ENCODE data around the gene NOTCH1. TPM values are rescaled to one million over a fixed set of nuclear protein-coding genes. Genes with fewer than 3 reads are reported as not detected.
A peak's percentile ranks its signal among the peaks of the same experiment; 100 is the strongest.

NOTCH1 gene
- total and polyA plus RNA-seq, 8 donors, result 1.4 to 338 (median 19.1) TPM

GRCh38 chr9:136558373-136558772, 12.5 kb upstream of the NOTCH1 start:
- Histone ChIP-seq H3K27me3 (no peaks in the 10 kb centered on the region), H3K9me3 (peaks cover 0 to 6% (median 0%) of the 10 kb centered on the region in 4 donors), H3K27ac (peak overlapping the region in 2 of 5 donors; percentile 32 to 33), H3K4me3 (no peak overlapping the region), H3K36me3 (no peaks in the 10 kb centered on the region), H3K4me1 (peaks cover 0 to 36% (median 18%) of the 10 kb centered on the region in 4 donors)
- intact Hi-C loops (cut with DNase I; ENCODE audit: low total_unique reads), result no loop called here
- no peak for DNase-seq
- 58 to 66% (median 61%) methylated on average over 5 of the region's 5 CpGs for WGBS, 5 donors
- TF ChIP-seq CTCF (IDR thresholded peaks at IDR 0.05) (no peak), POLR2A (IDR thresholded peaks at IDR 0.05) (no peak), POLR2AphosphoS5 (IDR thresholded peaks at IDR 0.05) (no peak), EP300 (IDR thresholded peaks at IDR 0.05) (no peak)

GRCh38 chr9:136557036-136557435, 11.2 kb upstream of the NOTCH1 start:
- Histone ChIP-seq H3K4me3 (no peak overlapping the region), H3K27me3 (no peaks in the 10 kb centered on the region), H3K4me1 (peaks cover 5 to 43% (median 20%) of the 10 kb centered on the region in 4 donors), H3K27ac (no peak overlapping the region), H3K9me3 (peaks cover 0 to 6% (median 0%) of the 10 kb centered on the region in 4 donors), H3K36me3 (no peaks in the 10 kb centered on the region)
- DNase-seq, result no peak
- WGBS, 5 donors, result 67 to 88% (median 83%) methylated on average over 7 to 10 of the region's 10 CpGs
- TF ChIP-seq CTCF (IDR thresholded peaks at IDR 0.05) (no peak), EP300 (IDR thresholded peaks at IDR 0.05) (no peak), POLR2A (IDR thresholded peaks at IDR 0.05) (no peak)
- intact Hi-C loops (cut with DNase I; ENCODE audit: low total_unique reads), result no loop called here

DNA sequence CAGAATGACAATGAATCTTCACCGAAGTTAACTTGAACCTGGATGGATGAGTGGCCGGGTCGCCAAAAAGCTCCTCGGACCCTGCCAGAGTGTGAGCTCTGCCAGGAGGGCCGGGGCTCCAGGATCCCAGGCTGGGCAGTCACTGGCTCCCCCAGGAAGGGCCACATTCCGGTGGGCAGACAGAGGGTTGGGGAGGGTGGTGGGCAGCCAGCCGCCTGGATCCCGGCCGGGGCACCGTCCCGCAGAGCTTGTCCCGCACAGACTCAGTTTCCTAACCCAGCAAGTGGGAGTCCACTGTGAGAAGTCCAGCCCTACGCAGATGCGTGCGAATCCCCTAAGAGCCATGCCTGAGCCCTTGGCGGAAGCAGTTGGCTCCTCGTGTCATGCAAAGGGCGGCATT, 10.3 kb upstream of the NOTCH1 start:
- H3K9me3 ChIP-seq, result peaks cover 0 to 6% (median 0%) of the 10 kb centered on the region in 4 donors

DNA sequence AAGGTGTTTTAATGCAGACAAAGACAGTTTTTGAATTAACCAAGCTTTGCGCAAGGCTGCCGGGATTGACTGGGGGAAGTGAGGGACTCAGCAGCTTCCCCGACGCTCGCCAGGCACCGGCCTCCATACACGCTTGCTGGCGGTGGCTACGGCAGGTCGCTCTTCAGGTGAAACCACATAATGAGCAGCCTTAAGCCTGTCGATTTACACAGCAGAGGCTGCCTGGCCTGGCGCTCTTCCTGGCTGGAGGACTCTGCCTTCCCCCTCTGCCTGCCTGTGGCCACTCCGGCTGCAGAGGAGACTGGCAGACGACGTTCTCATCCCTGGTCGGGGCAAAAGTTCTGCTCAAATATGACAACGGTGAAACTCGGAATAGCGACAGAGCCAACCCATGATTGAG, 9.0 kb upstream of the NOTCH1 start:
- H3K27ac ChIP-seq, result peak overlapping the region in 3 of 5 donors; percentile 29 to 98 (median 35)
- TF ChIP-seq CTCF (IDR thresholded peaks at IDR 0.05) (no peak), POLR2AphosphoS5 (IDR thresholded peaks at IDR 0.05) (no peak), POLR2A (IDR thresholded peaks at IDR 0.05) (no peak), EP300 (IDR thresholded peaks at IDR 0.05) (no peak)
- 62 to 86% (median 80%) methylated on average over 19 of the region's 19 CpGs for WGBS, 5 donors
- no peak for DNase-seq
- H3K4me1 ChIP-seq, result peaks cover 27 to 65% (median 41%) of the 10 kb centered on the region in 4 donors
- no peaks in the 10 kb centered on the region for H3K27me3 ChIP-seq
- no peak overlapping the region for H3K4me3 ChIP-seq
- intact Hi-C loops (cut with DNase I; ENCODE audit: low total_unique reads), result no loop called here
- H3K9me3 ChIP-seq, result peaks cover 0 to 6% (median 0%) of the 10 kb centered on the region in 4 donors
- H3K36me3 ChIP-seq, result no peaks in the 10 kb centered on the region

More for the DNA sequence above, 10.3 kb upstream of the NOTCH1 start:
- intact Hi-C loops (cut with DNase I; ENCODE audit: low total_unique reads), result no loop called here
- WGBS, 5 donors, result 87 to 91% (median 91%) methylated on average over 15 to 18 of the region's 18 CpGs
- no peak for DNase-seq
- Histone ChIP-seq H3K4me1 (peaks cover 14 to 52% (median 28%) of the 10 kb centered on the region in 4 donors), H3K27ac (no peak overlapping the region), H3K27me3 (no peaks in the 10 kb centered on the region), H3K36me3 (no peaks in the 10 kb centered on the region), H3K4me3 (no peak overlapping the region)
- TF ChIP-seq POLR2A (IDR thresholded peaks at IDR 0.05), result no peak
- TF ChIP-seq EP300 (IDR thresholded peaks at IDR 0.05), result no peak
- no peak for TF ChIP-seq CTCF (IDR thresholded peaks at IDR 0.05)
- TF ChIP-seq POLR2AphosphoS5 (IDR thresholded peaks at IDR 0.05), result no peak
